Activated CD4-positive, alpha-beta T cell treated with anti-CD3 and anti-CD28 coated beads, Interleukin-2, amount 10 ng/mL, durations not matched to agents 7 days and 5 days (primary cell): ENCODE results near the gene MMP12. TPM values are rescaled to one million over a fixed set of nuclear protein-coding genes. Genes with fewer than 3 reads are reported as not detected.

Experiments used
- CTCF ChIA-PET: fragments of 350-600 bp; sonication (Branson Sonifier 250); formaldehyde crosslinking; loops from one replicate; lab custom pipeline; 2021; ENCODE audit warnings: antibody characterized with exemption; lab: Charles Lee
- POLR2A ChIA-PET: fragments of 350-600 bp; sonication (Branson Sonifier 250); formaldehyde crosslinking; loops from one replicate; lab custom pipeline; 2021; ENCODE audit warnings: antibody characterized with exemption; lab: Charles Lee
- DNase-seq: peaks from one replicate; pipeline ENCODE4 v3.0.0-alpha.2; 2020
- H3K27ac Mint-ChIP-seq: one replicate; pipeline ENCODE4 v1.8.0; 2021; ENCODE audit warnings: mild to moderate bottlenecking, moderate library complexity, mixed read lengths
- H3K27me3 Mint-ChIP-seq: one replicate; pipeline ENCODE4 v1.8.0; 2021; ENCODE audit warnings: mixed read lengths
- H3K36me3 Mint-ChIP-seq: one replicate; pipeline ENCODE4 v1.8.0; 2021; ENCODE audit warnings: low read depth, mixed read lengths
- H3K4me1 Mint-ChIP-seq: one replicate; pipeline ENCODE4 v1.8.0; 2021; ENCODE audit warnings: mixed read lengths
- H3K4me3 Mint-ChIP-seq: one replicate; pipeline ENCODE4 v1.8.0; 2021; ENCODE audit warnings: mild to moderate bottlenecking, moderate library complexity, mixed read lengths
- H3K9me3 Mint-ChIP-seq: one replicate; pipeline ENCODE4 v1.8.0; 2021; ENCODE audit warnings: mixed read lengths
- total RNA-seq, 2 experiments: library from RNA; stranded (reverse); gene quantifications; one replicate each; pipeline ENCODE4 v1.2.3, GENCODE V29; 2021

Gene MMP12
- total RNA-seq, 2 experiments from 2014 or later = not detected

GRCh38 chr11:102813484-102813883 lies 61.3 kb downstream of the MMP12 start:
- Mint-ChIP-seq H3K36me3 (no peaks in the 10 kb centered on the region), H3K4me1 (no peaks in the 10 kb centered on the region), H3K9me3 (peaks cover 3% of the 10 kb centered on the region), H3K27me3 (no peaks in the 10 kb centered on the region), H3K27ac (no peak overlapping the region), H3K4me3 (no peak overlapping the region)
- no peak for DNase-seq
- POLR2A ChIA-PET = no interaction called here
- CTCF ChIA-PET = no interaction called here

Other genes starting within 250 kb of the MMP12 start
- not detected for gene MMP20, start 249.7 kb downstream of the MMP12 start, total RNA-seq
- gene MMP27, start 169.2 kb downstream of the MMP12 start, total RNA-seq = not detected
- not detected for gene MMP8, start 150.0 kb downstream of the MMP12 start, total RNA-seq
- gene MMP10, start 94.4 kb downstream of the MMP12 start, total RNA-seq = not detected
- gene MMP1, start 76.8 kb downstream of the MMP12 start, total RNA-seq = not detected
- not detected for gene MMP3, start 31.4 kb downstream of the MMP12 start, total RNA-seq
- not detected for gene MMP13, start 80.8 kb upstream of the MMP12 start, total RNA-seq
- gene DCUN1D5, start 217.2 kb upstream of the MMP12 start, total RNA-seq = 10 to 100 TPM; 22.1 to 24.9 TPM
- gene DYNC2H1, start 234.4 kb upstream of the MMP12 start, total RNA-seq = 1 to 10 TPM in 1 of 2 experiments, under 1 TPM in 1; 0.92 to 1.3 TPM